Measurements from ENCODE around the gene ZNF396.

The ZNF396 gene

DNA sequence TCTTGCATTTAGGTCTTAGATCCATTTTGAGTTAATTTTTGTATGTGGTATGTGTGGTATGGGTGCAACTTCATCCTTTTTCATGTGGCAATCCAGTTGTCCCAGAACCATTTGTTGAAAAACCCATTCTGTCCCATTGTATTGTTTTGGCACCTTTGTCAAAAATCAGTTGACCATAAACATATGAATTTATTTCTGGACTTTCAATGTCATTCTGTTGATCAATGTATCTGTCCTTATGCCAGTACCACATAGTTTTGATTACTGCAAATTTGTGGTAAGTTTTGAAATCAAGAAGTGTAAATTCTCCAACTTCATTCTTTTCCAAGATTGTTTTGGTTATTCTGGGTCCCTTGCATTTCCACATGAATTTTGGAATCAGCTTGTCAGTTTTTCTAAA, 16.6 kb upstream of the ZNF396 start:
- Mint-ChIP-seq H3K4me3 (no peak overlapping the region), H3K36me3 (no peaks in the 10 kb centered on the region), H3K9me3 (no peaks in the 10 kb centered on the region), H3K4me1 (no peaks in the 10 kb centered on the region), H3K27ac (no peak overlapping the region), H3K27me3 (peaks cover 6% of the 10 kb centered on the region)

DNA sequence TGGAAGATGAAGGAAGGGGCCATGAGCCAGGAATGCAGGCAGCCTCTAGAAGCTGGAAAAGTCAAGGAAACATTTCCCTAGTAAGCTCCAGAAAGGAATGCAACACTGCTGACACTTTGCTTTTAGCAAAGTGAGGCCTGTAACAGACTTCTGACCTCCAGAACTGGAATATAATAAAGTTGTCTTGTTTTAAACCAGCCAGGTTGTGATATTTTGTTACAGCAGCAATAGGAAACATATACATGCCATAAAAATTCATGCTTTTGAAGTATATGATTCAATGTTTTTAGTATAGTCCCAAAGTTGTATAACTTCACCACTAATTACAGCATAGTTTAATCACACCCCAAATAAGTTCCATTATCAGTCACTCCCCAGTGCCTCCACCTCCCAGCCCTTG, 15.2 kb upstream of the ZNF396 start:
- Mint-ChIP-seq H3K4me1 (no peaks in the 10 kb centered on the region), H3K9me3 (no peaks in the 10 kb centered on the region), H3K27me3 (peaks cover 6% of the 10 kb centered on the region), H3K27ac (no peak overlapping the region), H3K36me3 (no peaks in the 10 kb centered on the region), H3K4me3 (no peak overlapping the region)

- no peak overlapping the region for H3K27ac Mint-ChIP-seq
- H3K27me3 Mint-ChIP-seq = peaks cover 3% of the 10 kb centered on the region
- no peaks in the 10 kb centered on the region for H3K36me3 Mint-ChIP-seq
- no peaks in the 10 kb centered on the region for H3K9me3 Mint-ChIP-seq
- H3K4me3 Mint-ChIP-seq = no peak overlapping the region
- H3K4me1 Mint-ChIP-seq = peaks cover 5% of the 10 kb centered on the region
Measured at GRCh38 chr18:35390951-35391700, 14.0 kb upstream of the ZNF396 start.

- H3K4me3 Mint-ChIP-seq = no peak overlapping the region
- H3K9me3 Mint-ChIP-seq = no peaks in the 10 kb centered on the region
- H3K36me3 Mint-ChIP-seq = no peaks in the 10 kb centered on the region
- no peak overlapping the region for H3K27ac Mint-ChIP-seq
- H3K27me3 Mint-ChIP-seq = peaks cover 3% of the 10 kb centered on the region
- peaks cover 5% of the 10 kb centered on the region for H3K4me1 Mint-ChIP-seq
Measured at GRCh38 chr18:35389095-35389618, 12.0 kb upstream of the ZNF396 start.

GRCh38 chr18:35387152-35387571, 10.0 kb upstream of the ZNF396 start:
- peaks cover 3% of the 10 kb centered on the region for H3K27me3 Mint-ChIP-seq
- no peaks in the 10 kb centered on the region for H3K36me3 Mint-ChIP-seq
- peaks cover 5% of the 10 kb centered on the region for H3K4me1 Mint-ChIP-seq
- no peaks in the 10 kb centered on the region for H3K9me3 Mint-ChIP-seq
- H3K27ac Mint-ChIP-seq = no peak overlapping the region
- no peak overlapping the region for H3K4me3 Mint-ChIP-seq

GRCh38 chr18:35386600-35387100, 9.5 kb upstream of the ZNF396 start:
- no peak overlapping the region for H3K4me3 Mint-ChIP-seq
- H3K4me1 Mint-ChIP-seq = peaks cover 5% of the 10 kb centered on the region
- H3K27me3 Mint-ChIP-seq = peaks cover 3% of the 10 kb centered on the region
- no peaks in the 10 kb centered on the region for H3K36me3 Mint-ChIP-seq
- H3K27ac Mint-ChIP-seq = no peak overlapping the region
- no peaks in the 10 kb centered on the region for H3K9me3 Mint-ChIP-seq

DNA sequence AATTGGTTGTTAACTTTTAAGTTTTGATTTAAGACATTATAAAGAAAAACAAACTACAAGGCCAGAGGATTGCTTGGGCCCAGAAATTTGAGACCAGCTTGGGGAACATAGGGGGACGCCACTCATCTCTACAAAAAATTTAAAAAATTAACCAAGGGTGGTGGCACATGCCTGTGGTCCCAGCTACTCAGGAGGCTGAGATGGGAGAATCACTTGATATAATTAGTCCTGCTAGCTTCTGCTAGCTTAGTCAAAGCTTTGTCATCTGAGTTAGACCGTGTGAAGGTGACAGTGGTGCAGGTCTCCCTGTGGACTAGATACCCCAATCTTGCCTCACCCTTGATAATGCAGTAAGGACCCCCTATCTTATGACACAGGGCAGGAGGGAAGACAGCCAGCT, 6.0 kb upstream of the ZNF396 start:
- Mint-ChIP-seq H3K4me3 (no peak overlapping the region), H3K27ac (no peak overlapping the region), H3K27me3 (no peaks in the 10 kb centered on the region), H3K36me3 (no peaks in the 10 kb centered on the region), H3K9me3 (no peaks in the 10 kb centered on the region), H3K4me1 (peaks cover 5% of the 10 kb centered on the region)

DNA sequence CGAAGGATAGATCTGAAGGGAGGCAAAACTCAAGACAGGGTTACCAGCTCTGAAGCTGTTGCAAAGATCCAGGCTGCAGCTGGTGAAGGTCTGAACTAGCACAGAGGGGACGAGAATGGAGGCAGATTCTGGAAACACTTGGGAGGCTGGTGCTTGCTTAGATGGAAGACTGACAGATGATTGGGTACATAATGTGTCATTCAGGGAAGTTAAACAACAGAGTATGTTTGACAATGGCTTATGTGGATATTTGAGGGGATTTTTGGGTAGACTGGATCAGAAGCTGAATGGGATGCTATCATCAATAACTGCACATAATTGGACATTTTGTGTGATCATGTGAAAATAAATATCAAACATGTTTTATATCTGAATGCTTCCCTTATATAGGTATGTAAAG, 2.3 kb upstream of the ZNF396 start:
- no peak overlapping the region for H3K27ac Mint-ChIP-seq
- no peaks in the 10 kb centered on the region for H3K27me3 Mint-ChIP-seq
- H3K9me3 Mint-ChIP-seq = no peaks in the 10 kb centered on the region
- peaks cover 5% of the 10 kb centered on the region for H3K4me1 Mint-ChIP-seq
- H3K36me3 Mint-ChIP-seq = no peaks in the 10 kb centered on the region
- H3K4me3 Mint-ChIP-seq = no peak overlapping the region

- H3K36me3 Mint-ChIP-seq = peaks cover 2% of the 10 kb centered on the region
- no peak overlapping the region for H3K27ac Mint-ChIP-seq
- H3K4me3 Mint-ChIP-seq = peak overlapping the region; percentile 23
- no peaks in the 10 kb centered on the region for H3K9me3 Mint-ChIP-seq
- H3K4me1 Mint-ChIP-seq = peaks cover 5% of the 10 kb centered on the region
- no peaks in the 10 kb centered on the region for H3K27me3 Mint-ChIP-seq
Measured at GRCh38 chr18:35378574-35378896, 1.4 kb upstream of the ZNF396 start.

GRCh38 chr18:35377875-35378573, 887 bp upstream of the ZNF396 start:
- Mint-ChIP-seq H3K27ac (no peak overlapping the region), H3K9me3 (no peaks in the 10 kb centered on the region), H3K4me1 (peaks cover 5% of the 10 kb centered on the region), H3K36me3 (peaks cover 2% of the 10 kb centered on the region), H3K4me3 (peak overlapping the region; percentile 70), H3K27me3 (no peaks in the 10 kb centered on the region)

DNA sequence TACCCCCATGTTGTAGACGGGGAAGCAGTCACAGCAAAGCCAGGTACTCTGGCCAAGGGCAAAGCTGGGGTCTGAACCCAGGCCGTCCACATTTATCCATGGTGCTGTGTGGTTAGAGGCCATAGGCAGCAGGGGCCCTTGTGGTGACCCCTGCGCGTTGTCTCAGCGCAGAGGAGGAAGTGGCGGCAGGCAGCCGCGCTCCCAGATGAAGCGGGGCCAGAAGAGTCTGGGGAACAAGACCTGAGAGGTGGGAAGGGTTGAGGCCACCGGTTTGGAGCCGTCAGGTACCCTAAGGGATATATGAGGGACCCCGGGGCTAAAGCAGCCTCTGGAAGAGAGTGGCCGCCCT, 770 bp downstream of the ZNF396 start:
- Mint-ChIP-seq H3K4me3 (peak overlapping the region; percentile 89), H3K36me3 (peaks cover 2% of the 10 kb centered on the region), H3K27ac (peak overlapping the region; percentile 60), H3K27me3 (no peaks in the 10 kb centered on the region), H3K9me3 (no peaks in the 10 kb centered on the region), H3K4me1 (peaks cover 5% of the 10 kb centered on the region)

DNA sequence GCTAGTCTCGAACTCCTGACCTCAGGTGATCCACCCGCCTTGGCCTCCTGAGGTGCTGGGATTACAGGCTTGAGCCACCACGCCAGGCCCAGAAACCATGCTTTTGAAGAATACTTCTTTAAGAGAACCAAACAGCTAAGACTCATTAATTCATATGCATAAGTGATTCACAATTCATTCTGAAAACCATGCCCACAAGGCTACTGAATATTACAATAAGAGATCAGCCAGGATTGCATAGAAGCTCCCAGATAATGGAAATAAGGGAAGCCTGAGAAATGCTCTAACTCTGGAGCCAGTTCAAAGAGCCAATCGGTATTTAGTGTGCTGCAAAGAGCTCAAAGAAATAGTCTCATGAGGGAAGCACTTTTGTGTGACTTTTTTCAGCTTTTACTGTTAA, 2.4 kb downstream of the ZNF396 start:
- Mint-ChIP-seq H3K9me3 (no peaks in the 10 kb centered on the region), H3K4me3 (no peak overlapping the region), H3K36me3 (peaks cover 2% of the 10 kb centered on the region), H3K27me3 (no peaks in the 10 kb centered on the region), H3K27ac (no peak overlapping the region), H3K4me1 (peaks cover 5% of the 10 kb centered on the region)

GRCh38 chr18:35371412-35372195, 5.5 kb downstream of the ZNF396 start:
- Mint-ChIP-seq H3K27ac (no peak overlapping the region), H3K9me3 (no peaks in the 10 kb centered on the region), H3K27me3 (no peaks in the 10 kb centered on the region), H3K4me3 (no peak overlapping the region), H3K4me1 (peaks cover 5% of the 10 kb centered on the region), H3K36me3 (peaks cover 4% of the 10 kb centered on the region)

DNA sequence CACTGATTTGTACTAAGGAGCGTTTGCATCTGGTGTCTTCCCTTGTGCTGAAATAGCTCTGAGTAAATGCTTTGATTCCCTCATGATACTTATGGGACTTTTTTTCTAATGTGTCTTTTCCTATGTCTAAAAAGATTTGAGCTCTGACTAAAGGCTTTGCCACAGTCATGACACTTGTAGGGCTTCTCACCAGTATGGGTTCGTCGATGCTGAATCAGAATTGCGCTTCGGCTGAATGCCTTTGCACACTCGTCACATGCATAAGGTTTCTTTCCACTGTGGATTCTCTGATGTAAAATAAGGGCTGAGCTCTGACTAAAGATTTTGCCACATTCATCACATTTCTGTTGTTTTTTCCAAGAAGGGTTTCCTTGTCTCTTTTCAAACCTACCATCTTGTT, 8.0 kb downstream of the ZNF396 start:
- H3K27ac Mint-ChIP-seq = no peak overlapping the region
- H3K9me3 Mint-ChIP-seq = no peaks in the 10 kb centered on the region
- H3K4me1 Mint-ChIP-seq = no peaks in the 10 kb centered on the region

GRCh38 chr18:35368595-35368994, 8.5 kb downstream of the ZNF396 start:
- Mint-ChIP-seq H3K4me3 (no peak overlapping the region), H3K27me3 (peaks cover 2% of the 10 kb centered on the region), H3K4me1 (no peaks in the 10 kb centered on the region), H3K27ac (no peak overlapping the region), H3K36me3 (peaks cover 2% of the 10 kb centered on the region), H3K9me3 (no peaks in the 10 kb centered on the region)

More for the DNA sequence above, 8.0 kb downstream of the ZNF396 start:
- H3K4me3 Mint-ChIP-seq = no peak overlapping the region
- peaks cover 2% of the 10 kb centered on the region for H3K27me3 Mint-ChIP-seq
- H3K36me3 Mint-ChIP-seq = peaks cover 3% of the 10 kb centered on the region

GRCh38 chr18:35362531-35362930, 14.6 kb downstream of the ZNF396 start:
- Mint-ChIP-seq H3K4me1 (no peaks in the 10 kb centered on the region), H3K36me3 (no peaks in the 10 kb centered on the region), H3K27ac (no peak overlapping the region), H3K27me3 (peaks cover 2% of the 10 kb centered on the region), H3K4me3 (no peak overlapping the region), H3K9me3 (no peaks in the 10 kb centered on the region)

Data from activated naive CD4-positive, alpha-beta T cell treated with anti-CD3 and anti-CD28 coated beads, Interleukin-2, amount 50 U/mL, for 24 hours (primary cell).